Embryonic facial prominence (tissue), 1 donor: Measurements from ENCODE around the gene SMIM9.

ENCODE experiments used
- DNase-seq: peaks from one replicate; pipeline ENCODE4 v3.0.0-alpha.2; 2016; ENCODE audit errors: extremely low spot score

SMIM9 gene

DNA sequence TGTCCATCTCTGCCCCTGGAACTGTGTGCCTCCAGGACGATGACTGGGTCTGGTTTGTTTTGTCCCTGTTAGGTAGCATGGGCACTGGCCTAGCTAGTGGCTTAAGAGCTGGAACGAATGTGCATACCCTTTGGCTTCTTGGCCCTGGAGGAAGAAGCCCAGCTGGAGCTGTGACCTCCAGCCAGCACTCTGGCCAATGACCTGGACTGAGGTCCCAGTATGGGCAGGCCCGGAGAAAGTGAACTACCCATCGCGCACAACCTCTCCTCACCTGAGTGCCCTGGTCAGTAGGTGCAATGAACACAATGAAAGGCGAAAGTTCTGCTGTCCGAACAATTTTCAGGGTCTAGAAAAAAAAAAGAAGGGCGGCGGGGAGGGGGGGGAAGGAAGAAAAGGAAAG, 53.5 kb downstream of the SMIM9 start:
- no peak for DNase-seq

DNA sequence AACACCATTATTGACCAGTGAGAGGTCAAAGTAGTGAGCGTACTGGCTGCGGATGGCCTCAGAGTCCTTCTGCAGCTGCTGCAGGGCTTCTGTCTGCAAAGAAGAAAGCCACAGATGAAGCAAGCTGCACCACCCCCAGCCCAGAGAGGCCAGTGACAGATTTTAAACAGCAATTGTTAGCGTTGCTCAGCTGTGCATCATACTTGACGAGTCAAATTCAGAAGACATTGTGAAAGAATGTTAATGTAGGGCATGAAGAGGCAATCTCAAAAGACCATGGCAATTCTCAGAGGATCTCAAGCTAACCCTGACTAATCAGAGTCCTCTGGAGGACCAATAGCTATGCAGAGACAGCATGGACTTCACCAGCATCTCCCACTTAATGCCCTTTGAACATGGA, 55.2 kb downstream of the SMIM9 start:
- DNase-seq, result no peak

DNA sequence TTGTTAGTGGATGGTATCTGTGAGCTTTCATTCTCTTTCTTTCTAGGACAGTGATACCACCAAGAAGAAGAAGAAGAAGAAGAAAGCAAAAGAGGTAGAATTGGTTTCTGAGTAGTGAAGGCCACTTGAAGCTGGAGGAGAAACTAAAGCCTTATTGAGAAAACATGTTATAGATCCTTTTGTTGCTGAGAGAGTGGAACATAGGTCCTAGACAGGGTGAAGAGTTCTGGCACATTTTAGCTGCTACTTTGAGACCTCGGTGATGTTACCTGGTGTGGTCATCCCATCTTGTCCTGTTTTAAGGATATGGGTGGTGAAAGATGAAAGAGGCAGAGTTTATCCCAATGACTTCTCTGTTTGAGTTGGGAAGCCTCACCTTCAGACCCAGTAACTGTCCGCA, 57.7 kb downstream of the SMIM9 start:
- DNase-seq, result no peak

GRCh38 chrX:154775419-154776349, 58.8 kb downstream of the SMIM9 start:
- no peak for DNase-seq

DNA sequence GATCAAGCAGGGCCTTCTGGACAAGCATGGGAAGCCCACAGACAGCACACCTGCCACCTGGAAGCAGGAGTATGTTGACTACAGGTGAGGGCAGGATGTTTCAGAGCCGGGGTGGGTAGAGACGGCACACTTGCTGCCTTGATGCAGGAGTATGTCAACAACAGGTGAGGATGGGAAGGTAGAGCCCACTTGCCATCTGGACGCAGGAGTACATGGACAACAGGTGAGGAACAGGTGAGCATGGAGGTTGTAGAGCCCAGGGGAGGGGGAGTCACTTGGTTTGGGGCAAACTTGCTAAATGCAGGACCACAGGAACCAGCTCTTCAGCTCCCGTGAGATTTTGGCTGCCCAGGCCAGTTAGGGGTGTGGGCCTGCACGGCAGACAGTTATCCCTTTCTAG, 59.8 kb downstream of the SMIM9 start:
- no peak for DNase-seq
